ENCODE measurements around the gene ELP2. TPM values are rescaled to one million over a fixed set of nuclear protein-coding genes. Genes with fewer than 3 reads are reported as not detected.

The ELP2 gene
- total RNA-seq, 1 donor from 2014 or later = 60.2 TPM

DNA sequence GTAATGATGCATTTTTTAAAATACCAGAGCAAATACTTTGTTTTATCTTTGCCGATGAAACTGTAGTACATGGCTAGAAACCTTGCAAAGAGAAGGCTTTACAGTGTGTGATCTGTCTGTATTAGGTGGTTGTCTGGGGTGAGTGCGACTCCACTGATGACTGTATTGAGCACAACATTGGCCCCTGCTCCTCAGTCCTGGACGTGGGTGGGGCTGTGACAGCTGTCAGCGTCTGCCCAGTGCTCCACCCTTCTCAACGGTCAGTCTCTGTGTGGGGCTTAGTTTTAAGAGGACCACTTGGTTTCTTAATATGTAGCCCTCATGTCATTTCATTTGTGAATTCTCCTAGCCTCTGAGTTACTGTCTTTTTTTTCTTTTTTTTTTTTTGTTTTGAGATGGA is 40.2 kb downstream of the ELP2 start:
- TF ChIP-seq CTCF (IDR thresholded peaks at IDR 0.05) (no peak), POLR2AphosphoS5 (IDR thresholded peaks at IDR 0.05; ENCODE audit: insufficient read depth in 1 of 2, low read depth in 1 of 2) (no peak), POLR2A (IDR thresholded peaks at IDR 0.05) (no peak)
- Histone ChIP-seq H3K27ac (no peak overlapping the region), H3K27me3 (no peaks in the 10 kb centered on the region), H3K4me1 (no peaks in the 10 kb centered on the region), H3K4me3 (no peak overlapping the region), H3K9me3 (no peaks in the 10 kb centered on the region), H3K36me3 (peaks cover 0 to 72% of the 10 kb centered on the region in 2 donors)
- DNase-seq (ENCODE audit: extremely low spot score in 2 of 2) = no peak
- intact Hi-C loops (cut with DNase I) = no loop called here

DNA sequence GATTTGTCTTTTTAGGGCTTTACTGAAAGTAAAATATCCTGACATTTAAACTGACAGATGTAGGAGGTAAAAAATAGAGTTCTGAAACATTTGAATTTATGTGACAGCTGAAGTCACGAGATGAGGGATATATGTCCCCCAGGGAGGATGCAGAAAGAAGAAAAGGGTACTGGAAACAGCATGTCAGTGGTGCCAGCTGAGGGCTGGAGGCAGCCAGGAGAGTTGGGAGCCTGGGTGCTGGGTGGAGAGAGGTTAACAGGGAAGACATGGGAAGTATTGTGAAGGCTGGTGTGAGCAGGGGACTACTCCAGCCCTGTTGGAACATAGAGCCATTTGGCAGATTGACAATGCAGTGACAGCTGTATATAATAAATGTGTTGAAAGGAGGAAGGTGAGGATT is 45.8 kb downstream of the ELP2 start:
- Histone ChIP-seq H3K27me3 (no peaks in the 10 kb centered on the region), H3K36me3 (peaks cover 0 to 38% of the 10 kb centered on the region in 2 donors), H3K9me3 (no peaks in the 10 kb centered on the region), H3K4me1 (no peaks in the 10 kb centered on the region), H3K4me3 (no peak overlapping the region), H3K27ac (no peak overlapping the region)
- no peak for DNase-seq (ENCODE audit: extremely low spot score in 2 of 2)
- intact Hi-C loops (cut with DNase I) = no loop called here
- TF ChIP-seq POLR2AphosphoS5 (IDR thresholded peaks at IDR 0.05; ENCODE audit: insufficient read depth in 1 of 2, low read depth in 1 of 2) (no peak), POLR2A (IDR thresholded peaks at IDR 0.05) (no peak), CTCF (IDR thresholded peaks at IDR 0.05) (no peak)

DNA sequence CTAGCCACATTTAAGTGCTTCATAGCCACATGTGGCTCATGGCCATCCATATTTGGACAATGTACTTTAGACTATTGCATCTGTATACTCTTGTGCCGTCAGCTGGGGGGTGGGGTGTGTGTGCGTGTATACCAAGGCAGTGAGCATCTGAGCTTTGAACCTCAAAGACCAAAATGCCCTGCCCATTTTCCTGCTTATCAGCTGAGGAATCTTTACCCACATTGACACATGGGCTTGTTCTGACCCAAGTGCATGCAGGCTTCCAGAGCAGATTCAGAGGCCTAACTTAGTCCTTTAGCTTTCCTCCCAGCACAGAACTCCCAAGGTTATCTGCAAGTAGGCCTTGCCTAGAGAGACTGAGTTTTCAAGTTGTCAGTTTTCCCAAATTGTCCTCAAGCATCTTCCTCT is 46.5 kb downstream of the ELP2 start:
- DNase-seq (ENCODE audit: extremely low spot score in 2 of 2) = no peak
- Histone ChIP-seq H3K27me3 (no peaks in the 10 kb centered on the region), H3K27ac (no peak overlapping the region), H3K36me3 (peaks cover 0 to 38% of the 10 kb centered on the region in 2 donors), H3K9me3 (no peaks in the 10 kb centered on the region), H3K4me1 (no peaks in the 10 kb centered on the region), H3K4me3 (no peak overlapping the region)
- no peak for TF ChIP-seq CTCF (IDR thresholded peaks at IDR 0.05)
- TF ChIP-seq POLR2A (IDR thresholded peaks at IDR 0.05) = no peak
- TF ChIP-seq POLR2AphosphoS5 (IDR thresholded peaks at IDR 0.05; ENCODE audit: insufficient read depth in 1 of 2, low read depth in 1 of 2) = no peak
- intact Hi-C loops (cut with DNase I) = no loop called here

DNA sequence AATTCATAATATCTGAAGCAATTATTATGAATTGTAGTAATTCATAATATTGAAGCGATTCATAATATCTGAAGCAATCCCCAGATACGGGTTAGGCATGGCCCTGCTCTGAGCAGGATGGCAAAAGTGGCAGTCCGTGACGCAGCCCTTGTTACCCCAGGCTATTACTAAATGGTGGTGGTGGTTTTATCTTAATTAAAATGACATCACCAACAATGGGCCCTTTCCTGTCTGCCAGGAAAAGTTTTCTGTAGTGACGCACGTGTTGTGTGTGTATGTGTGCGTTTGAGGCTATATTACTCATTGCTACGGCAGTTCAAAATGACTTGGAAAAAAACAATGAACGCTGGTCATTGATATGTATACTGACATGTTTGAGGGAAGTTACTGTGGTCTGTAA is 47.0 kb downstream of the ELP2 start:
- no peak for DNase-seq (ENCODE audit: extremely low spot score in 2 of 2)
- no peak overlapping the region for H3K27ac ChIP-seq
- H3K9me3 ChIP-seq = no peaks in the 10 kb centered on the region
- intact Hi-C loops (cut with DNase I) = no loop called here
- no peak overlapping the region for H3K4me3 ChIP-seq
- H3K27me3 ChIP-seq = no peaks in the 10 kb centered on the region
- no peaks in the 10 kb centered on the region for H3K4me1 ChIP-seq
- TF ChIP-seq CTCF (IDR thresholded peaks at IDR 0.05) (no peak), POLR2A (IDR thresholded peaks at IDR 0.05) (no peak), POLR2AphosphoS5 (IDR thresholded peaks at IDR 0.05; ENCODE audit: insufficient read depth in 1 of 2, low read depth in 1 of 2) (no peak)
- H3K36me3 ChIP-seq = peaks cover 0 to 34% of the 10 kb centered on the region in 2 donors

GRCh38 chr18:36177913-36178312 is 48.2 kb downstream of the ELP2 start:
- TF ChIP-seq CTCF (IDR thresholded peaks at IDR 0.05) = no peak
- no peak for TF ChIP-seq POLR2AphosphoS5 (IDR thresholded peaks at IDR 0.05; ENCODE audit: insufficient read depth in 1 of 2, low read depth in 1 of 2)
- TF ChIP-seq POLR2A (IDR thresholded peaks at IDR 0.05) = no peak
- H3K36me3 ChIP-seq = peaks cover 0 to 22% of the 10 kb centered on the region in 2 donors
- DNase-seq (ENCODE audit: extremely low spot score in 2 of 2) = no peak
- H3K4me3 ChIP-seq = no peak overlapping the region
- no peaks in the 10 kb centered on the region for H3K27me3 ChIP-seq
- intact Hi-C loops (cut with DNase I) = no loop called here
- no peaks in the 10 kb centered on the region for H3K9me3 ChIP-seq
- no peak overlapping the region for H3K27ac ChIP-seq
- no peaks in the 10 kb centered on the region for H3K4me1 ChIP-seq

Data from vagina (tissue), 2 donors.